Small intestine (tissue), 7 donors: ENCODE results near the gene GINS2. TPM values are rescaled to one million over a fixed set of nuclear protein-coding genes. Genes with fewer than 3 reads are reported as not detected.

Experiments
- DNase-seq, 2 donors: peaks; one replicate each; pipeline versions ENCODE4 v3.0.0 to v3.0.0-alpha.2; 2013
- FAIRE-seq: peaks from 2 replicates; lab custom pipeline; 2012; peaks lifted over from hg19 to GRCh38; lab: Jason Lieb, UNC
- H3K27ac ChIP-seq, 3 donors: one replicate each; pipeline ENCODE4 v1.5.1; 2013; ENCODE audit warnings: low read length in 2 of 3, mild to moderate bottlenecking in 2 of 3, control low read depth in 1 of 3, inconsistent platforms in 1 of 3, low read depth in 1 of 3, moderate library complexity in 1 of 3
- H3K27me3 ChIP-seq, 3 donors: one replicate each; pipeline ENCODE4 v1.6.1; 2013; ENCODE audit warnings: low read length in 3 of 3, inconsistent platforms in 1 of 3; ENCODE audit not compliant: control insufficient read depth in 3 of 3, insufficient read depth in 3 of 3
- H3K36me3 ChIP-seq, 3 donors: one replicate each; pipeline ENCODE4 v1.6.1; 2013; ENCODE audit warnings: low read length in 3 of 3, inconsistent platforms in 1 of 3, low read depth in 1 of 3, mild to moderate bottlenecking in 1 of 3, moderate library complexity in 1 of 3; ENCODE audit not compliant: control insufficient read depth in 3 of 3, insufficient read depth in 2 of 3
- H3K4me1 ChIP-seq, 3 donors: one replicate each; pipeline ENCODE4 v1.6.1; 2013; ENCODE audit warnings: low read length in 2 of 3, inconsistent platforms in 1 of 3, low read depth in 1 of 3, mild to moderate bottlenecking in 1 of 3, moderate library complexity in 1 of 3; ENCODE audit not compliant: control insufficient read depth in 3 of 3, insufficient read depth in 2 of 3
- H3K4me3 ChIP-seq, 3 donors: one replicate each; pipeline ENCODE4 v1.5.1; 2013; ENCODE audit warnings: low read length in 3 of 3, control low read depth in 1 of 3, inconsistent platforms in 1 of 3, low read depth in 1 of 3, mild to moderate bottlenecking in 1 of 3, moderate library complexity in 1 of 3
- H3K9me3 ChIP-seq, 2 donors: one replicate each; pipeline ENCODE4 v1.6.1; 2013; ENCODE audit warnings: low read depth in 1 of 2, low read length in 1 of 2; ENCODE audit not compliant: control insufficient read depth in 2 of 2, insufficient read depth in 1 of 2
- WGBS, 3 donors: extraction: QIAGEN DNeasy Blood & Tissue Kit; methylation state at CpG; one replicate each; pipeline ENCODE4 v1.1.7; 2013; 5-methylcytosine and 5-hydroxymethylcytosine counted together
- polyA plus RNA-seq, 4 donors: library from polyadenylated mRNA; stranded (reverse) in 3 of 4; unstranded in 1 of 4; fragments of 200-250 nt in 3 of 4; fragments of 120-200 nt in 1 of 4; gene quantifications; one replicate each; pipeline versions ENCODE4 v1.2.1 to v1.2.3, GENCODE V29; 2013
- donor health status: healthy with polysubstance abuse.
- donor health status: control.
- donor health status: control.
- donor health status: Bipolar disorder and iron deficiency.
- donor health status: healthy.

GINS2 gene
- polyA plus RNA-seq, 4 donors, result 2.0 to 11.2 (median 6.4) TPM

- DNase-seq, result no peak
- FAIRE-seq, result no peak
- 91 to 93% (median 92%) methylated on average over 28 to 35 of the region's 35 CpGs for WGBS, 3 donors
- no peak overlapping the region for H3K27ac ChIP-seq
- H3K36me3 ChIP-seq, result peaks cover 2 to 93% (median 4%) of the 10 kb centered on the region in 3 donors
- no peak overlapping the region for H3K4me3 ChIP-seq
- H3K4me1 ChIP-seq, result no peaks in the 10 kb centered on the region
- H3K27me3 ChIP-seq, result no peaks in the 10 kb centered on the region
- peaks cover 0 to 14% of the 10 kb centered on the region in 2 donors for H3K9me3 ChIP-seq
These were observed 54.9 kb downstream of the GINS2 start for GRCh38 chr16:85633888-85634287.

- DNase-seq (no peak), FAIRE-seq (no peak)
- no peaks in the 10 kb centered on the region for H3K27me3 ChIP-seq
- peaks cover 2 to 96% (median 4%) of the 10 kb centered on the region in 3 donors for H3K36me3 ChIP-seq
- H3K4me1 ChIP-seq, result no peaks in the 10 kb centered on the region
- WGBS, 3 donors, result 91 to 92% (median 92%) methylated on average over 14 to 15 of the region's 15 CpGs
- H3K4me3 ChIP-seq, result no peak overlapping the region
- H3K27ac ChIP-seq, result no peak overlapping the region
- H3K9me3 ChIP-seq, result peaks cover 0 to 18% of the 10 kb centered on the region in 2 donors
These were observed 55.4 kb downstream of the GINS2 start for GRCh38 chr16:85633438-85633743.

DNA sequence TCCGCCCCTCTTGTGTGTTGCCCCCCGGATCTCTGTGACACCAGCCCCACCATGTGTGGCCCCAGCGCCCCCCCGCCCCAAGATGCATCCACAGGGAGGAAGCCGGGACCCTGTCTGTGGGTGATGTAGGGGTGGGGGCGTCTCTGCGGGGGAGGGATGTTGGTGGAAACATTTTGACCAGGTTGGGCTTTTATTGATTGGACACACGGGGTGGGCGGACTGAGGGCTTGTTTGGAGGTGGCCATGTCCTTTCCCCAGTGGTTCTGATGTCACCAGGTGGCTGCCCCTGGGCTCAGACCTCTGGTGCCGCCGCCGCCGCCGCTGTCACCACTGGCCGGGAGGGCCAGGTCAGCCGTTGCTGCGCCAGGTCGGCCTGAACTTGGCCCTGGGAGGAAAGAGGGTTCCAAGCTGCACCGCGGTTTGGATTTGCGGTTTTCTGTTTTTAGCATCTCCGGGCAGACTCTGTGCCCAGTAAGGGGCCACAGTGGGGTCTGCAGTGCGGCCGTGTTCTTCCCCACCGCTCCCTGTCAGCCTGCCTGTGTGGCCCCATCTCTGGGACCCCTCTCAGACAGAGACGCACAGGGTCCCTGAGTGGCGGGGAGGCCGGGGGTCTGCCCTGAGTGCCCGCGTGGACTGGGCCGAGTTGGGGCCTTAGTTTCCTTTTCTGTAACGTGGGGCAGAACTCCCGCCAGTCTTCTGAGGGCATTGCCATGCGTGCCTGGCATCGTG lies 55.9 kb downstream of the GINS2 start:
- H3K4me3 ChIP-seq, result no peak overlapping the region
- 87 to 92% (median 89%) methylated on average over 30 to 35 of the region's 35 CpGs for WGBS, 3 donors
- peaks cover 0 to 18% of the 10 kb centered on the region in 2 donors for H3K9me3 ChIP-seq
- FAIRE-seq (no peak), DNase-seq (no peak)
- H3K27ac ChIP-seq, result no peak overlapping the region
- H3K4me1 ChIP-seq, result peaks cover 0 to under 1% (median 0%) of the 10 kb centered on the region in 3 donors
- H3K27me3 ChIP-seq, result no peaks in the 10 kb centered on the region
- H3K36me3 ChIP-seq, result peaks cover 2 to 95% (median 4%) of the 10 kb centered on the region in 3 donors

- no peak overlapping the region for H3K27ac ChIP-seq
- H3K9me3 ChIP-seq, result peaks cover 0 to 18% of the 10 kb centered on the region in 2 donors
- FAIRE-seq (no peak), DNase-seq (no peak)
- H3K27me3 ChIP-seq, result no peaks in the 10 kb centered on the region
- H3K4me1 ChIP-seq, result peaks cover 0 to 10% (median 0%) of the 10 kb centered on the region in 3 donors
- 86 to 89% (median 87%) methylated on average over 27 of the region's 27 CpGs for WGBS, 3 donors
- H3K36me3 ChIP-seq, result peaks cover 2 to 88% (median 4%) of the 10 kb centered on the region in 3 donors
- H3K4me3 ChIP-seq, result no peak overlapping the region
These were observed 56.9 kb downstream of the GINS2 start for GRCh38 chr16:85631802-85632393.

- H3K27ac ChIP-seq, result no peak overlapping the region
- FAIRE-seq, result no peak
- H3K36me3 ChIP-seq, result peaks cover 0 to 81% (median 2%) of the 10 kb centered on the region in 3 donors
- H3K4me3 ChIP-seq, result no peak overlapping the region
- WGBS, 3 donors, result 87 to 92% (median 90%) methylated on average over 11 of the region's 11 CpGs
- H3K9me3 ChIP-seq, result peaks cover 0 to 18% of the 10 kb centered on the region in 2 donors
- no peaks in the 10 kb centered on the region for H3K27me3 ChIP-seq
- H3K4me1 ChIP-seq, result peaks cover 0 to 16% (median 0%) of the 10 kb centered on the region in 3 donors
- no peak for DNase-seq
These were observed 57.5 kb downstream of the GINS2 start for GRCh38 chr16:85631230-85631629.

- FAIRE-seq (no peak), DNase-seq (no peak)
- Histone ChIP-seq H3K4me1 (peaks cover 0 to 28% (median 4%) of the 10 kb centered on the region in 3 donors), H3K9me3 (peaks cover 0 to 18% of the 10 kb centered on the region in 2 donors), H3K4me3 (no peak overlapping the region), H3K27me3 (no peaks in the 10 kb centered on the region), H3K36me3 (peaks cover 0 to 78% (median 2%) of the 10 kb centered on the region in 3 donors), H3K27ac (no peak overlapping the region)
- 97 to 98% (median 97%) methylated on average over 5 of the region's 5 CpGs for WGBS, 3 donors
These were observed 58.9 kb downstream of the GINS2 start for GRCh38 chr16:85629853-85630252.

GRCh38 chr16:85629326-85629725 lies 59.4 kb downstream of the GINS2 start:
- 96 to 98% (median 98%) methylated on average over 10 of the region's 10 CpGs for WGBS, 3 donors

GRCh38 chr16:85628645-85629044 lies 60.1 kb downstream of the GINS2 start:
- H3K36me3 ChIP-seq, result peaks cover 0 to 75% (median 0%) of the 10 kb centered on the region in 3 donors
- H3K4me1 ChIP-seq, result peaks cover 0 to 35% (median 4%) of the 10 kb centered on the region in 3 donors
- H3K4me3 ChIP-seq, result no peak overlapping the region
- FAIRE-seq, result no peak
- H3K27ac ChIP-seq, result no peak overlapping the region
- H3K27me3 ChIP-seq, result no peaks in the 10 kb centered on the region
- 92 to 97% (median 96%) methylated on average over 14 of the region's 14 CpGs for WGBS, 3 donors
- H3K9me3 ChIP-seq, result peaks cover 0 to 18% of the 10 kb centered on the region in 2 donors
- no peak for DNase-seq

More at GRCh38 chr16:85629326-85629725, 59.4 kb downstream of the GINS2 start:
- H3K27me3 ChIP-seq, result no peaks in the 10 kb centered on the region
- H3K36me3 ChIP-seq, result peaks cover 0 to 78% (median 2%) of the 10 kb centered on the region in 3 donors
- no peak overlapping the region for H3K27ac ChIP-seq
- H3K4me3 ChIP-seq, result no peak overlapping the region
- peaks cover 0 to 33% (median 4%) of the 10 kb centered on the region in 3 donors for H3K4me1 ChIP-seq
- FAIRE-seq (no peak), DNase-seq (no peak)
- peaks cover 0 to 18% of the 10 kb centered on the region in 2 donors for H3K9me3 ChIP-seq
